HepG2 (cell line): ENCODE results near the gene GBA2. TPM values are rescaled to one million over a fixed set of nuclear protein-coding genes. Genes with fewer than 3 reads are reported as not detected.

Source experiments
- BORCS8-MEF2B ChIP-seq: sonication (generic); formaldehyde crosslinking; IDR thresholded peaks from 2 replicates; pipeline ENCODE4 v1.8.0; 2022; ENCODE audit warnings: mild to moderate bottlenecking, missing genetic modification reagents
- GPBP1L1 ChIP-seq: sonication (generic); formaldehyde crosslinking; IDR thresholded peaks from 2 replicates; pipeline ENCODE4 v1.5.0; 2020; ENCODE audit warnings: mild to moderate bottlenecking, missing genetic modification reagents
- GZF1 ChIP-seq: sonication (generic); formaldehyde crosslinking; IDR thresholded peaks from 2 replicates; pipeline ENCODE4 v1.5.1; 2020; ENCODE audit warnings: mild to moderate bottlenecking, missing genetic modification reagents
- NFKB2 ChIP-seq: sonication (generic); formaldehyde crosslinking; IDR thresholded peaks from 2 replicates; pipeline ENCODE4 v1.4.0; 2020; ENCODE audit warnings: missing genetic modification reagents, borderline replicate concordance
- PATZ1 ChIP-seq: sonication (generic); formaldehyde crosslinking; IDR thresholded peaks from 2 replicates; pipeline ENCODE4 v1.4.0; 2020; ENCODE audit warnings: missing genetic modification reagents
- RFXANK ChIP-seq: IDR thresholded peaks from 2 replicates; pipeline ENCODE4 v1.6.1; 2016
- SAFB2 ChIP-seq: sonication (generic); formaldehyde crosslinking; IDR thresholded peaks from 2 replicates; pipeline ENCODE4 v1.5.1; 2020; ENCODE audit warnings: missing genetic modification reagents, low read depth, mild to moderate bottlenecking, borderline replicate concordance
- SNAPC5 ChIP-seq: sonication (generic); formaldehyde crosslinking; IDR thresholded peaks from 2 replicates; pipeline ENCODE4 v1.8.1; 2023; ENCODE audit warnings: mild to moderate bottlenecking, missing genetic modification reagents, borderline replicate concordance
- TARDBP ChIP-seq: sonication (generic); formaldehyde crosslinking; IDR thresholded peaks from 2 replicates; pipeline ENCODE4 v1.8.0; 2022; ENCODE audit warnings: mild to moderate bottlenecking, missing genetic modification reagents
- ZFY ChIP-seq: sonication (generic); formaldehyde crosslinking; IDR thresholded peaks from 2 replicates; pipeline ENCODE4 v1.4.0; 2020; ENCODE audit warnings: missing genetic modification reagents
- ZNF124 ChIP-seq: sonication (generic); formaldehyde crosslinking; IDR thresholded peaks from 2 replicates; pipeline ENCODE4 v1.4.0; 2020; ENCODE audit warnings: missing genetic modification reagents
- ZNF382 ChIP-seq: sonication (generic); formaldehyde crosslinking; IDR thresholded peaks from 2 replicates; pipeline ENCODE4 v1.5.0; 2020; ENCODE audit warnings: missing genetic modification reagents, mild to moderate bottlenecking, borderline replicate concordance
- ZNF564 ChIP-seq: sonication (generic); formaldehyde crosslinking; IDR thresholded peaks from 2 replicates; pipeline ENCODE4 v1.8.1; 2023; ENCODE audit warnings: mild to moderate bottlenecking, missing genetic modification reagents
- ZNF616 ChIP-seq: sonication (generic); formaldehyde crosslinking; IDR thresholded peaks from 2 replicates; pipeline ENCODE4 v1.5.0; 2020; ENCODE audit warnings: low read depth, mild to moderate bottlenecking, missing genetic modification reagents
- ZNF737 ChIP-seq: sonication (generic); formaldehyde crosslinking; IDR thresholded peaks from 2 replicates; pipeline ENCODE4 v1.5.0; 2020; ENCODE audit warnings: missing genetic modification reagents, mild to moderate bottlenecking, borderline replicate concordance
- ZNF772 ChIP-seq: sonication (generic); formaldehyde crosslinking; IDR thresholded peaks from 2 replicates; pipeline ENCODE4 v1.5.0; 2020; ENCODE audit warnings: mild to moderate bottlenecking, missing genetic modification reagents
- ZNF788 ChIP-seq: sonication (generic); formaldehyde crosslinking; IDR thresholded peaks from 2 replicates; pipeline ENCODE4 v1.5.0; 2020; ENCODE audit warnings: mild to moderate bottlenecking, missing genetic modification reagents, borderline replicate concordance
- polyA plus RNA-seq, 8 experiments: library from polyadenylated mRNA; depleted of rRNA in 3 of 8; stranded (reverse) in 7 of 8; unstranded in 1 of 8; fragments of >200 nt; fragmentation: Illumina TruSeq in 4 of 8; extraction: Trizol in 4 of 8; gene quantifications; 2 replicates each; pipeline versions ENCODE4 v1.2.1 to v1.2.3, GENCODE V29; 2011 to 2016; ENCODE audit warnings: low read depth in 4 of 8, missing spikeins in 1 of 8, mixed read lengths in 1 of 8; ENCODE audit not compliant: insufficient read depth in 1 of 8
- total RNA-seq, 5 experiments: library from RNA; depleted of rRNA; stranded (reverse); fragments of >200 nt; fragmentation: Illumina TruSeq; extraction: Trizol; gene quantifications; 2 replicates each; pipeline ENCODE4 v1.2.3, GENCODE V29; 2016; ENCODE audit warnings: low read depth in 1 of 5
- TF ChIP-seq, protein P1 (sequence below): sonication (generic); formaldehyde crosslinking; IDR thresholded peaks from 2 replicates; pipeline ENCODE4 v1.4.0; 2020; ENCODE audit warnings: missing genetic modification reagents, borderline replicate concordance
- TF ChIP-seq, protein P2 (sequence below): sonication (generic); formaldehyde crosslinking; IDR thresholded peaks from 2 replicates; pipeline ENCODE4 v1.5.0; 2020; ENCODE audit warnings: missing genetic modification reagents, mild to moderate bottlenecking, borderline replicate concordance

Gene GBA2
- total and polyA plus RNA-seq, 2 of the 13 experiments (the other 11 are each of a cell fraction or from before 2014, with no cell fraction given): 37.5 to 86.1 TPM

- TF ChIP-seq SAFB2 (no peak), ZNF737 (no peak), ZFY (CRISPR knock-in tag) (peak; percentile 44), PATZ1 (CRISPR knock-in tag) (0 out of 2 replicates have a peak, but pooled peaks have one; percentile 58), TARDBP (CRISPR knock-in tag) (no peak), RFXANK (CRISPR knock-in tag) (no peak), ZNF788 (CRISPR knock-in tag) (peak; percentile 3; the same call in 1 of the 2 replicates), ZNF772 (0 out of 2 replicates have a peak, but pooled peaks have one; percentile 53), ZNF124 (CRISPR knock-in tag) (no peak), ZNF616 (CRISPR knock-in tag) (0 out of 2 replicates have a peak, but pooled peaks have one; percentile 2), BORCS8-MEF2B (CRISPR knock-in tag) (0 out of 2 replicates have a peak, but pooled peaks have one; percentile 11), NFKB2 (CRISPR knock-in tag) (peak; percentile 35; the same call in 1 of the 2 replicates), GZF1 (CRISPR knock-in tag) (0 out of 2 replicates have a peak, but pooled peaks have one; percentile 7), SNAPC5 (no peak), ZNF382 (CRISPR knock-in tag) (no peak), GPBP1L1 (CRISPR knock-in tag) (no peak), ZNF564 (no peak; the same call in 1 of the 2 replicates)
- TF ChIP-seq, protein P1, sequence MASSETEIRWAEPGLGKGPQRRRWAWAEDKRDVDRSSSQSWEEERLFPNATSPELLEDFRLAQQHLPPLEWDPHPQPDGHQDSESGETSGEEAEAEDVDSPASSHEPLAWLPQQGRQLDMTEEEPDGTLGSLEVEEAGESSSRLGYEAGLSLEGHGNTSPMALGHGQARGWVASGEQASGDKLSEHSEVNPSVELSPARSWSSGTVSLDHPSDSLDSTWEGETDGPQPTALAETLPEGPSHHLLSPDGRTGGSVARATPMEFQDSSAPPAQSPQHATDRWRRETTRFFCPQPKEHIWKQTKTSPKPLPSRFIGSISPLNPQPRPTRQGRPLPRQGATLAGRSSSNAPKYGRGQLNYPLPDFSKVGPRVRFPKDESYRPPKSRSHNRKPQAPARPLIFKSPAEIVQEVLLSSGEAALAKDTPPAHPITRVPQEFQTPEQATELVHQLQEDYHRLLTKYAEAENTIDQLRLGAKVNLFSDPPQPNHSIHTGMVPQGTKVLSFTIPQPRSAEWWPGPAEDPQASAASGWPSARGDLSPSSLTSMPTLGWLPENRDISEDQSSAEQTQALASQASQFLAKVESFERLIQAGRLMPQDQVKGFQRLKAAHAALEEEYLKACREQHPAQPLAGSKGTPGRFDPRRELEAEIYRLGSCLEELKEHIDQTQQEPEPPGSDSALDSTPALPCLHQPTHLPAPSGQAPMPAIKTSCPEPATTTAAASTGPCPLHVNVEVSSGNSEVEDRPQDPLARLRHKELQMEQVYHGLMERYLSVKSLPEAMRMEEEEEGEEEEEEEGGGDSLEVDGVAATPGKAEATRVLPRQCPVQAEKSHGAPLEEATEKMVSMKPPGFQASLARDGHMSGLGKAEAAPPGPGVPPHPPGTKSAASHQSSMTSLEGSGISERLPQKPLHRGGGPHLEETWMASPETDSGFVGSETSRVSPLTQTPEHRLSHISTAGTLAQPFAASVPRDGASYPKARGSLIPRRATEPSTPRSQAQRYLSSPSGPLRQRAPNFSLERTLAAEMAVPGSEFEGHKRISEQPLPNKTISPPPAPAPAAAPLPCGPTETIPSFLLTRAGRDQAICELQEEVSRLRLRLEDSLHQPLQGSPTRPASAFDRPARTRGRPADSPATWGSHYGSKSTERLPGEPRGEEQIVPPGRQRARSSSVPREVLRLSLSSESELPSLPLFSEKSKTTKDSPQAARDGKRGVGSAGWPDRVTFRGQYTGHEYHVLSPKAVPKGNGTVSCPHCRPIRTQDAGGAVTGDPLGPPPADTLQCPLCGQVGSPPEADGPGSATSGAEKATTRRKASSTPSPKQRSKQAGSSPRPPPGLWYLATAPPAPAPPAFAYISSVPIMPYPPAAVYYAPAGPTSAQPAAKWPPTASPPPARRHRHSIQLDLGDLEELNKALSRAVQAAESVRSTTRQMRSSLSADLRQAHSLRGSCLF (CRISPR knock-in tag): 0 out of 2 replicates have a peak, but pooled peaks have one; percentile 44
- TF ChIP-seq, protein P2, sequence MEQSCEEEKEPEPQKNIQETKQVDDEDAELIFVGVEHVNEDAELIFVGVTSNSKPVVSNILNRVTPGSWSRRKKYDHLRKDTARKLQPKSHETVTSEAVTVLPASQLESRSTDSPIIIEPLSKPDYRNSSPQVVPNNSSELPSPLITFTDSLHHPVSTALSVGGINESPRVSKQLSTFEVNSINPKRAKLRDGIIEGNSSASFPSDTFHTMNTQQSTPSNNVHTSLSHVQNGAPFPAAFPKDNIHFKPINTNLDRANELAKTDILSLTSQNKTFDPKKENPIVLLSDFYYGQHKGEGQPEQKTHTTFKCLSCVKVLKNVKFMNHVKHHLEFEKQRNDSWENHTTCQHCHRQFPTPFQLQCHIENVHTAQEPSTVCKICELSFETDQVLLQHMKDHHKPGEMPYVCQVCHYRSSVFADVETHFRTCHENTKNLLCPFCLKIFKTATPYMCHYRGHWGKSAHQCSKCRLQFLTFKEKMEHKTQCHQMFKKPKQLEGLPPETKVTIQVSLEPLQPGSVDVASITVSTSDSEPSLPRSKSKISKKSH (CRISPR knock-in tag): no peak
Measured at GRCh38 chr9:35757226-35757891, 8.3 kb upstream of the GBA2 start (continued).
